ENCODE data around the gene TEX44.
"Not testable (repeated sequence)": the region's sequence is repeated elsewhere in the genome, so short reads cannot be mapped to it uniquely, and the experiment has no call there.

The TEX44 gene

GRCh38 chr2:231592636-231593145, at the start of gene TEX44:
Gene TEX44, plus strand, starts transcription at chr2:231592864. Its CDS starts 88 bp downstream, at chr2:231592952.
- no peak for DNase-seq

- peak; percentile 13 for DNase-seq
These were observed 47.4 kb upstream of the TEX44 start for GRCh38 chr2:231545105-231545902.

- no peak for DNase-seq
These were observed 46.5 kb upstream of the TEX44 start for GRCh38 chr2:231546014-231546715.

GRCh38 chr2:231547315-231548110, 45.2 kb upstream of the TEX44 start:
- no peak for DNase-seq

- no peak for DNase-seq
These were observed 43.9 kb upstream of the TEX44 start for GRCh38 chr2:231548752-231549151.

- DNase-seq, result no peak
These were observed 43.0 kb upstream of the TEX44 start for GRCh38 chr2:231549446-231550239.

- no peak for DNase-seq
These were observed 39.9 kb upstream of the TEX44 start for GRCh38 chr2:231552752-231553151.

- no peak for DNase-seq
These were observed 38.3 kb upstream of the TEX44 start for GRCh38 chr2:231554327-231554726.

- no peak for DNase-seq
These were observed 37.7 kb upstream of the TEX44 start for GRCh38 chr2:231554748-231555545.

GRCh38 chr2:231556496-231556895, 36.2 kb upstream of the TEX44 start:
- DNase-seq, result not testable (repeated sequence)

GRCh38 chr2:231556981-231557380, 35.7 kb upstream of the TEX44 start:
- DNase-seq, result no peak

GRCh38 chr2:231557571-231558217, 35.0 kb upstream of the TEX44 start:
- DNase-seq, result peak; percentile 49

GRCh38 chr2:231563378-231563961, 29.2 kb upstream of the TEX44 start:
- no peak for DNase-seq

GRCh38 chr2:231565887-231566594, 26.6 kb upstream of the TEX44 start:
- DNase-seq, result no peak

- DNase-seq, result no peak
These were observed 25.5 kb upstream of the TEX44 start for GRCh38 chr2:231567159-231567558.

GRCh38 chr2:231568098-231568784, 24.4 kb upstream of the TEX44 start:
- no peak for DNase-seq

GRCh38 chr2:231568785-231569435, 23.8 kb upstream of the TEX44 start:
- DNase-seq, result no peak

- not testable (repeated sequence) for DNase-seq
These were observed 21.7 kb upstream of the TEX44 start for GRCh38 chr2:231570915-231571314.
